Effector memory CD4-positive, alpha-beta T cell (primary cell): ENCODE results near the gene ZNF789.

Experiments used
- DNase-seq, 3 donors: peaks; one replicate each; pipeline ENCODE4 v3.0.0-alpha.2; 2020
- H3K27ac ChIP-seq: 2 replicates; pipeline ENCODE4 v1.7.0; 2013; ENCODE audit warnings: mild to moderate bottlenecking, low read length, moderate library complexity; ENCODE audit not compliant: insufficient read depth, poor library complexity, severe bottlenecking
- H3K27me3 ChIP-seq: replicated peaks from 2 replicates; pipeline ENCODE4 v1.7.0; 2013; ENCODE audit warnings: mild to moderate bottlenecking, low read length; ENCODE audit not compliant: insufficient read depth, control insufficient read depth, poor library complexity, severe bottlenecking
- H3K36me3 ChIP-seq: 2 replicates; pipeline ENCODE4 v1.7.0; 2013; ENCODE audit warnings: mild to moderate bottlenecking, low read length, moderate library complexity; ENCODE audit not compliant: control insufficient read depth, insufficient read depth
- H3K4me1 ChIP-seq: 2 replicates; pipeline ENCODE4 v1.7.0; 2013; ENCODE audit warnings: low read length, mild to moderate bottlenecking; ENCODE audit not compliant: control insufficient read depth, insufficient read depth, poor library complexity, severe bottlenecking
- H3K4me3 ChIP-seq: 2 replicates; pipeline ENCODE4 v1.7.0; 2013; ENCODE audit warnings: low read length, low read depth, mild to moderate bottlenecking; ENCODE audit not compliant: insufficient read depth, poor library complexity, severe bottlenecking
- H3K9me3 ChIP-seq: 2 replicates; pipeline ENCODE4 v1.7.0; 2013; ENCODE audit warnings: mild to moderate bottlenecking, low read length, moderate library complexity; ENCODE audit not compliant: control insufficient read depth

The ZNF789 gene

DNA sequence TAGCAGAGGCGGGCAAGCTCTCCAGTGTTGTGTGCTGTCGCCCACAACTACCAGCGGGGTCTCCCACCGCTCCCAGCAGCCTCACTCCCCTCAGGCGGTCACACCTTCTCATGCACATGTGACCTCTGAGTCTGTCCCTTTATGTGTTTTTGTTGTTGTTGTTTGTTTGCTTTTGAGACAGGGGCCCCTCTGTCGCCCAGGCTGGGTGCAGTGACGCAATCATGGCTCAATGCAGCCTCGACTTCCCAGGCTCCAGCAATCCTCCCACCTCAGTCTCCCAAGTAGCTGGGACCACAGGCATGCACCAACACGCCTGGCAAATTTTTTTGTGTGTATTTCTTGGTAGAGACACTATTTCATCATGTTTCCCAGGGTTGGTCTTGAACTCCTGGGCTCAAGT is 32.5 kb upstream of the ZNF789 start:
- Histone ChIP-seq H3K9me3 (no peaks in the 10 kb centered on the region), H3K27me3 (no peaks in the 10 kb centered on the region), H3K27ac (peak overlapping the region; percentile 15), H3K4me3 (peak overlapping the region; percentile 81), H3K36me3 (peaks cover 7% of the 10 kb centered on the region), H3K4me1 (peaks cover 9% of the 10 kb centered on the region)
- no peak for DNase-seq

DNA sequence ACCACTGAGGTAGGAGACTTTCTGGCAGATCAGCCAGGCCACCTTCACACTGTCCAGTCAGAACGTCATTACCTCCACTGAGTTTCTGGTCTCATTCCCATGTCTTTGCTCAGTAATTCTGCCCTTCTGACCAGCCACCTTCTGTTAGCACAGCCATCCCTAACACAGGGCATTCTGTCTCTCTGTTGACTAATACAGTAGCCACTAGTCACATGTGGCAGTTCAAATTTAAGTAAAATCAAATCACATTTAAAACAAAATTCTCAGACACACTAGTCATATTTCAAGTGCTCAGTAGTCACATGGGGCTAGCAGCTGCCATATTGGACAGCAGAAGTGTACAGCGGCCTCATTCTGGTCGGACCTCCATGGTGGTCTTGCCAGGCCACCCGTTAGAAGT is 26.6 kb upstream of the ZNF789 start:
- DNase-seq = no peak
- H3K4me1 ChIP-seq = no peaks in the 10 kb centered on the region
- no peak overlapping the region for H3K4me3 ChIP-seq
- peaks cover 36% of the 10 kb centered on the region for H3K36me3 ChIP-seq
- no peak overlapping the region for H3K27ac ChIP-seq
- H3K27me3 ChIP-seq = no peaks in the 10 kb centered on the region
- H3K9me3 ChIP-seq = no peaks in the 10 kb centered on the region

DNA sequence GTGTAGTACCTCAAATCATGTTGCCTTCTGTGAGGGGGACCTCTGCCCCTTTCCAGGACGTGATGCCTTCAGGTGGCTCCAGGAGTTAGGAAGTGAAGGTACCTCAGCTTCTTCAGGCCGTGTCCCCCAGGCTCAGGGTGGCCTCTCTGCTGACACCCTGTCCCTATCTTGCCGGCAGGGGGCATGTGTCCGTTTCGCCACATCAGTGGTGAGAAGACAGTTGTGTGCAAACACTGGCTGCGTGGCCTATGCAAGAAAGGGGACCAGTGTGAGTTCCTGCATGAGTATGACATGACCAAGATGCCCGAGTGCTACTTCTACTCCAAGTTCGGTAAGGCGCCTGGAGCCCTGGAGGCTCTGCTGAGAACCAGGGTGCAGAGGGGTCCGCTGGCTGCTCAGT is 24.7 kb upstream of the ZNF789 start:
- Histone ChIP-seq H3K4me3 (no peak overlapping the region), H3K27ac (no peak overlapping the region), H3K9me3 (no peaks in the 10 kb centered on the region), H3K27me3 (no peaks in the 10 kb centered on the region), H3K36me3 (peaks cover 46% of the 10 kb centered on the region), H3K4me1 (no peaks in the 10 kb centered on the region)
- no peak for DNase-seq

DNA sequence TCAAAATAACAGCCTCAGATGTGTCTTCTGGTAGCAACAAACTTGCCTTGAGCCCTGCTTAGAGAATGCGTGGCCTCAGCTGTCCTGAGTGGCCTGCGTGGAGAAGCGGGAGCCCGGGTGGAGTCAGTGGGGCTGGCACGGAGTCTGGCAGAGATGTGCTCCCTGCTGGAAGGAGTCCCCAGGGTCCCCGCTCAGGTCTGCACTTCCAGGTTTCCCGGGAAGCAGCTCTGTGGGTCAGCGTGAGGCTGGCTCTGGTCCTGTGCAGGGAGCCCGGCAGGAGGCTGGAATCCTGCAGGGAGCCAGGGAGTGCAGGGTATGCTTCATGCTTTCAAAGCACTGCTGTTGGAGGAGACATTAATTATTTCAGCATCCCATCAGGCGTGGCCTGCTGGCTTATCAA is 23.8 kb upstream of the ZNF789 start:
- no peak for DNase-seq
- no peak overlapping the region for H3K27ac ChIP-seq
- no peaks in the 10 kb centered on the region for H3K9me3 ChIP-seq
- H3K4me3 ChIP-seq = no peak overlapping the region
- H3K36me3 ChIP-seq = peaks cover 54% of the 10 kb centered on the region
- no peaks in the 10 kb centered on the region for H3K4me1 ChIP-seq
- H3K27me3 ChIP-seq = no peaks in the 10 kb centered on the region

DNA sequence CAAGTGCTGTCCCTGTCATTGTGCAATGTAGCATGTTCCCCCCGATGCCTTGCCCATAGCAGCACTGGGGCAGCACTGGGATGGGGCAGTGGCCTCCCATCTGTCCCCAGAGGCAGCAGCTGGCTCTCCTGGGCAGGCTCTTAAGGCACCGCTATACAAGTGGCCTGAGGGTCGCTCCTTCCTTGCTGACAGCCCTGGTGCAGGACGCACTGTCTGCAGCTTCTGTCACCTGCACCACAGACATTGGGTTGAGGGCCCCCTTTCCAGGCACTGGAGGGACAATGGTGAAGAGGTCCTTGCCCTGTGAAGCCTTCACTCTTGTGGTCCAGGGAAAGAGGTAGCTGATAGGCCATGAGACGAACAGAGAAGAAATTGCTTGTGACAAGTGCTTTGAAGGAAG is 23.4 kb upstream of the ZNF789 start:
- H3K4me3 ChIP-seq = no peak overlapping the region
- peaks cover 59% of the 10 kb centered on the region for H3K36me3 ChIP-seq

DNA sequence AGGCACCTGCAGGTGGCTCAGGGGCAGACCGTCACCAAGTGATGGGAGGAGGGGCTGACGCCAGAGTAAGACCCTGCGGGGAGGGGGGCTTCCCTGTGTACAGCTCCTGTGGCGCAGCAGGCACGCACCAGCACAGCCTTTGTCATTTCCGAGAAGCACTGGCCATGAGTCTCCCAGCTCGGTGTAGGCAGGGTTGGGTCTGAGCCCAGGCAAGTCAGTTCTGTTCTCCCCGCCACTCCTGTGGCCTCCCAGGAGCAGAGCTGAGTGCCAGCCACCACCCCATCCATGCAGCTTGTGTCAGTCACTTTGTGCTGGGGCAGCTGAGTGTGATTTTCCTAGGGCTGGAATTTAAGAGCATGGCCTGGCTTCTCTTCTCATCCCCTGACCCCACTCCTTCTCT is 20.8 kb upstream of the ZNF789 start:
- peaks cover 73% of the 10 kb centered on the region for H3K36me3 ChIP-seq
- no peak for DNase-seq
- no peak overlapping the region for H3K27ac ChIP-seq
- H3K27me3 ChIP-seq = no peaks in the 10 kb centered on the region
- no peaks in the 10 kb centered on the region for H3K9me3 ChIP-seq
- H3K4me3 ChIP-seq = no peak overlapping the region
- no peaks in the 10 kb centered on the region for H3K4me1 ChIP-seq

More for the DNA sequence above, 23.4 kb upstream of the ZNF789 start:
- Histone ChIP-seq H3K27ac (no peak overlapping the region), H3K27me3 (no peaks in the 10 kb centered on the region), H3K9me3 (no peaks in the 10 kb centered on the region), H3K4me1 (no peaks in the 10 kb centered on the region)
- no peak for DNase-seq

DNA sequence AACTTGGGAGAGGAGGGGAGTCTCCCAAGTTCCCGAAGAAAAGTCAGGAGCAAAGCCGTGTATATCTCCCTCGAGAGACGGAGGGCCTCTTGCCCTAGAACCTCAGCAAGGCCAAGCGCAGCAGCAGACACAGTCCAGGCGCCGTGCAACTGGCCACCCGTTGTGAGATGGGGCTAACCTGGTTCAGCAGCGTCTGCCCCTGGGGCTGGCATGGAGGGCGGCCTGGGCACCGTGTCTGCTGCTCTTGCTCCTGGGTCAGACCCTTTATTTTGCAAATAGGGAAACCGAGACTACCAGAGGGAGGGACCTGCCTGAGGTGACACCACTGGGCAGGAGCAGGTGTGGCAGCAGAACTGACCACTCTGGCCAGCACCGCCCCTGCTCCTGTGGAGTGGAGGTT is 20.1 kb upstream of the ZNF789 start:
- Histone ChIP-seq H3K27me3 (no peaks in the 10 kb centered on the region), H3K9me3 (no peaks in the 10 kb centered on the region), H3K4me3 (no peak overlapping the region), H3K4me1 (no peaks in the 10 kb centered on the region), H3K36me3 (peaks cover 79% of the 10 kb centered on the region), H3K27ac (no peak overlapping the region)
- no peak for DNase-seq

DNA sequence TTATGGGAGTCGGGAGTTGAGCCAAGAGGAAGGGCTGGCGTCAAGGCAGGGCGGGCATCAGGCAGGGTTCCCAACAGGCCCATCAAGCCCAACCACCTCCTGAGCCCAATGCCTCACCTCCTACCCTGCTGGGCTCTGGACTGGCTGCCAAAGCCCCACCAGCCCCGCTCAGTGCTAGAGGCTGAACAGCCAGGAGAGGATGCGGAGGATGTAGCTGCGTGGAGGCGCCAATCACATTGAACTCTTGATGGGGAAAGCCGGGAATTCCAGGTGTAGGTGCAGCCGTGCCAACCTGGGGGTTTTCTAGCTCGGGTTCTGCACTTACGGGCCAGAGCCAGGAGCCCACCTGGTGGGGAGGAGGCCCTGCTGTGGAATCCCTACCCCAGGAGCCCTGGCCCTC is 19.6 kb upstream of the ZNF789 start:
- H3K27me3 ChIP-seq = no peaks in the 10 kb centered on the region
- H3K36me3 ChIP-seq = peaks cover 85% of the 10 kb centered on the region
- no peaks in the 10 kb centered on the region for H3K4me1 ChIP-seq
- no peak overlapping the region for H3K27ac ChIP-seq
- no peak overlapping the region for H3K4me3 ChIP-seq
- H3K9me3 ChIP-seq = no peaks in the 10 kb centered on the region
- DNase-seq = no peak

DNA sequence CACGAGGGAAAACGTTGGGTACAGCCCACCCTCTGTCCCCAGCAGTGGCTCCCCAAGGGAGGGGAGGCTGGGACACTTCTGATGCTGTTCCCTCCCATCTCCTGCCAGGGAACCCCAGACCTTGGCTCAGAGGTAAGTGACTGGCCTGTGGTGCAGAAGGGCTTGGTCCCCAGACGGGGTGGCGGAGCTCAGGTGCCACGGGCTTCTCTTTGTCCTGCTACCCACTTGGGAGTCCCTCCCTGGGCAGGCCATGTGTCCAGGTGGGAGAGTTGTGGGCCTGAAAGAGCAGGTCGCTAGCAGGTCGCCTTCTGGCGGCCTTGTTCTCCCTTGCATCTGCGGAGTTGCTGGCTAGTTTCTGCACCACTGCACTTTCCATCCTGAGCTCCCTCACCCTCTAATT is 16.8 kb upstream of the ZNF789 start:
- no peak overlapping the region for H3K4me3 ChIP-seq
- DNase-seq = no peak
- H3K36me3 ChIP-seq = peaks cover 77% of the 10 kb centered on the region
- H3K9me3 ChIP-seq = no peaks in the 10 kb centered on the region
- H3K27ac ChIP-seq = no peak overlapping the region
- no peaks in the 10 kb centered on the region for H3K27me3 ChIP-seq
- no peaks in the 10 kb centered on the region for H3K4me1 ChIP-seq

DNA sequence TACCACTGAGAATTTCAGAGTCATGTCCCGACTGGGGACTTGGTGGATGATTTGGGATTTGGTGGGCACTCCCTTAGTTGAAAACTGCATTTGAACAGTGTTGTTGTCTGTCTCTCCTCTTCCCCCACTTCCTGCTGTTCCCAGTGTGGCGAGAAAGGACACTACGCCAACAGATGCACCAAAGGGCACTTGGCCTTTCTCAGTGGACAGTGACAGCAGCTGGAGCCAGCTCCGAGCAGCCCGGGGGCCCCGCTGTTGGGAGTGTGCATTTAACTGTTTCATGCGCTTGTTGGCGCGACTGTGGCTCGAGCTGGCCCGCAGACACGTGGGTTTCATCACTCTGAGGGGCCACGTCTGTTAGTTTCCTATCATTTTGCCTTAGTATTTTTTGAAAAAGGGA is 16.4 kb upstream of the ZNF789 start:
- Histone ChIP-seq H3K4me3 (no peak overlapping the region), H3K27ac (no peak overlapping the region), H3K36me3 (peaks cover 77% of the 10 kb centered on the region), H3K9me3 (no peaks in the 10 kb centered on the region), H3K4me1 (no peaks in the 10 kb centered on the region), H3K27me3 (no peaks in the 10 kb centered on the region)
- DNase-seq = no peak
